ENCODE measurements around the gene ZNF20.

GRCh38 chr19:12085074-12085818 lies 54.9 kb downstream of the ZNF20 start:
- no peak for TF ChIP-seq POLR2A (IDR thresholded peaks at IDR 0.05; ENCODE audit: low read length)
- no peak for TF ChIP-seq GATA1 (IDR thresholded peaks at IDR 0.05; ENCODE audit: low read depth, low read length)
